AG09319 (cell line): ENCODE measurements around the gene CBY2.

Source experiments
- DNase-seq: peaks from one replicate; pipeline ENCODE4 v3.0.0-alpha.2; 2010; ENCODE audit warnings: low read depth; ENCODE audit errors: extremely low read depth
- CTCF ChIP-seq: IDR thresholded peaks from 2 replicates; pipeline ENCODE4 v1.5.1; 2011; ENCODE audit warnings: low read depth, mild to moderate bottlenecking, inconsistent platforms, low read length, moderate library complexity

The CBY2 gene

DNA sequence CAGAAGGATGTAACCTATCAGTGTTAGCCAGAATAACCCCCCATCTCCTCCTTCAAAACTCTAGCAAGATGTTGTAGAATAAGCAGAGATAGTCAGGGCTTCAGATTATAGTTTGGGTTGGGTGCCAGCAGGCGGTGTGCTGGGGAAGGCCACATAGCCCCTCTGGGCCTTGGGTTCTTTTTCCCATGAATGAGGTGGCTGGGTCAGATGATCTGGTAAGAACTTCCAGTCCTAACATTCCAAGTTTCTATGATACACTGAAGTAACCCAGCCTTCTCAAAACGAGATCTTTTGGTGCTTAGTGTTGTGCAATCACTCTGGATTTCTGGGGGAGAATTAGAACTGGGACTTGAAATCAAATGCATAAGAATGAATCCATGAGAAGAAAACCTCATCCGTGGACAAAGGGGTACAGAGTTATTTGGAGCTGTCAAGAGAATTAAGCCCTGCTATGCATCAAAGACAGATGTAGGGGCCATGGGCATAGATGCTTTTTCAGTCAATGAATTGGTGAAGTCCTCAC is 810 bp downstream of the CBY2 start:
- DNase-seq = no peak
- TF ChIP-seq CTCF = no peak

DNA sequence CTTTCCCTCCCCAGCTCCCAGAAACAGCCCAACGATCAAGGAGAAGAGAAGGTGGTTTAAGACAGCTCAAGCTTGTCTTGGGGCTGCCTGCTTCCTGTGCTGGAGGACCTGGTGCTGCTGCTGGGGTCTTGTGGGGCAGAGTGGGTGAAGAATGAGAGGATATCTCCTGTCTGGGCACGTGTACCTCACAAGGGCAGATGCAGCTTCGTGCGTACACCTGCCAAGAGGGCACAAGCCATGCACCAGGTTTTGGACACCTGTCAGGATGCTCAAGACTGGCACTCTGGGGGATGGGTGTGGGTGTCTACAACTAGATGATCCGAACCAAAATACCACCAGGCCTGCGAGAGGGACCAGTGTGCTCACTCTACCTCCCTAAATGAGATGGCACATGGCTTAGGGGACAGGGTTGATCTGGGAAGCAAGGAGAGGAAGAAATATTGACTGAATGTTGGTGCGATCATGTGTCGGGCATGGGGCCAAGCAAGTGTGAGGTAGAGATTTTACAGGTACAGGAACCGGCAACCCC is 2.2 kb downstream of the CBY2 start:
- no peak for TF ChIP-seq CTCF

GRCh38 chr13:45704854-45705695 is 3.0 kb downstream of the CBY2 start:
- no peak for DNase-seq
- no peak for TF ChIP-seq CTCF

More for the DNA sequence above, 2.2 kb downstream of the CBY2 start:
- no peak for DNase-seq

DNA sequence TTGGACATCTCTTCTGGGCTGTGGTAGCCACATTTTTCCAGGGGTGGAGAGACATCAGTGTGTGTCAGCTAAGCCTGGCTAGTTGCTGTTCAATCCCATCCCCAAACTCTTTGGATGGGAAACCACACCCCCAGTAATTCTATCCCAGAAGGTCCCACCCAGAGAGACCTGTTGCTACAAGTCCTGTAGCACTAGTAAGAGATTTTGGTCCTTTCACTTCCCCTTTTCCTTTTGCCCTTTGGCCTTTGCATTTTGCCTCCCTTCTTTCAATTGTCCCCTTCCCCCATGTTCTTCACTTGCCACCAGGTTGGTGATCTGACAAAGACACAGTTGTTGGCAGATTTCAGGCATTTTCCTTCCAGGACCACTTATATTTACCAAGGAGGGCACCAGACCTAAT is 3.8 kb downstream of the CBY2 start:
- TF ChIP-seq CTCF = no peak
- DNase-seq = no peak

GRCh38 chr13:45707516-45708100 is 5.5 kb downstream of the CBY2 start:
- no peak for TF ChIP-seq CTCF

DNA sequence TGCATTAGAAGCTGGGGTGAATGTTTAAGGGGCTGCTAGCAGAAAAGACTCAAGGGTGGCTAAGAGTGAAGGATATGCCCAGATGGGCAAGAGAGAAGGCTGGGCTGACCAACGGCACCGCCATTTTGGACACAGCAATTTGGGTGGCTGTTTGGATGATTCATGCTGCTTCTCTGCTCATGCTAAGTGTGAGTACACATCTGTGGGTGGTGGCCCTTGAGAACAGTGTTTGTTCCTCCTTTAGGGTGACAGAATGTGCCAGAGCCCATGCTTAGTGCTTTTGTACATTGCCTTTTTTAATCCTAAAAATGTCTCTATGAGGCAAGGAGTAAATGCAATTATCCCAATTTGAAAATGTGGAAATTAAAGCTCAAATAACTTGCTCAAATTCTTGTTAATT is 9.8 kb downstream of the CBY2 start:
- no peak for DNase-seq
- TF ChIP-seq CTCF = no peak

More at GRCh38 chr13:45707516-45708100, 5.5 kb downstream of the CBY2 start:
- no peak for DNase-seq
